Keratinocyte (primary cell): ENCODE results near the gene MIX23. TPM values are rescaled to one million over a fixed set of nuclear protein-coding genes. Genes with fewer than 3 reads are reported as not detected.

Experiments
- DNase-seq: peaks from one replicate; pipeline ENCODE4 v3.0.0-alpha.2; 2011; ENCODE audit warnings: low read depth, missing footprints, low spot score
- FAIRE-seq: peaks from 2 replicates; lab custom pipeline; 2011; peaks lifted over from hg19 to GRCh38; lab: Jason Lieb, UNC
- H2AFZ ChIP-seq: 2 replicates; pipeline ENCODE4 v1.6.0; 2012; ENCODE audit warnings: low read length, control low read depth, inconsistent platforms; ENCODE audit not compliant: control insufficient read depth
- H3K27ac ChIP-seq: 2 replicates; pipeline ENCODE4 v1.5.1; 2011; ENCODE audit warnings: low read length; ENCODE audit not compliant: control insufficient read depth, insufficient read depth
- H3K27me3 ChIP-seq: 3 replicates; pipeline ENCODE4 v1.6.0; 2011; ENCODE audit warnings: low read length; ENCODE audit not compliant: control insufficient read depth, insufficient read depth; ENCODE audit errors: extremely low read depth
- H3K36me3 ChIP-seq, 2 experiments: 2 replicates in 1 of 2; 3 replicates in 1 of 2; pipeline ENCODE4 v1.5.1; 2011; ENCODE audit warnings: low read length in 2 of 2, mild to moderate bottlenecking in 1 of 2; ENCODE audit not compliant: control insufficient read depth in 2 of 2, insufficient read depth in 2 of 2; ENCODE audit errors: extremely low read depth in 1 of 2
- H3K4me1 ChIP-seq: 3 replicates; pipeline ENCODE4 v1.5.1; 2011; ENCODE audit warnings: low read length; ENCODE audit not compliant: control insufficient read depth, insufficient read depth; ENCODE audit errors: extremely low read depth
- H3K4me2 ChIP-seq: 3 replicates; pipeline ENCODE4 v1.6.0; 2011; ENCODE audit warnings: low read depth, low read length; ENCODE audit not compliant: control insufficient read depth, insufficient read depth; ENCODE audit errors: extremely low read depth
- H3K4me3 ChIP-seq, 3 experiments: fragments of 200-600 bp in 1 of 3; sonication (generic) in 1 of 3; 2 replicates in 2 of 3; 3 replicates in 1 of 3; pipeline ENCODE4 v1.5.1; 2011 to 2016; ENCODE audit warnings: low read length in 3 of 3, mild to moderate bottlenecking in 3 of 3, control low read depth in 2 of 3, inconsistent platforms in 1 of 3, low read depth in 1 of 3, mixed read lengths in 1 of 3, mixed run types in 1 of 3, moderate library complexity in 1 of 3; ENCODE audit not compliant: control insufficient read depth in 2 of 3, insufficient read depth in 2 of 3; ENCODE audit errors: extremely low read depth in 1 of 3
- H3K79me2 ChIP-seq: 2 replicates; pipeline ENCODE4 v1.6.0; 2012; ENCODE audit warnings: low read length; ENCODE audit not compliant: control insufficient read depth, insufficient read depth
- H3K9ac ChIP-seq: 3 replicates; pipeline ENCODE4 v1.6.0; 2011; ENCODE audit warnings: low read length; ENCODE audit not compliant: control insufficient read depth, insufficient read depth; ENCODE audit errors: extremely low read depth
- H3K9me1 ChIP-seq: 3 replicates; pipeline ENCODE4 v1.6.0; 2011; ENCODE audit warnings: low read length; ENCODE audit not compliant: control insufficient read depth, insufficient read depth; ENCODE audit errors: extremely low read depth
- H3K9me3 ChIP-seq: 2 replicates; pipeline ENCODE4 v1.5.1; 2012; ENCODE audit warnings: low read depth, low read length; ENCODE audit not compliant: control insufficient read depth
- H4K20me1 ChIP-seq: 3 replicates; pipeline ENCODE4 v1.6.0; 2011; ENCODE audit warnings: low read length; ENCODE audit not compliant: control insufficient read depth, insufficient read depth; ENCODE audit errors: extremely low read depth
- EZH2 ChIP-seq: IDR thresholded peaks from one replicate; pipeline ENCODE4 v1.6.1; 2012; ENCODE audit warnings: inconsistent platforms, mild to moderate bottlenecking, low read length, moderate library complexity
- dilution Hi-C: fragments of 300-500 bp; cut with MboI; formaldehyde crosslinking; loops from one replicate; pipeline ENCODE4 v1.7.0; 2020; ENCODE audit warnings: low sequenced_read_pairs; ENCODE audit not compliant: extremely low pct_ligation_motif_present
- polyA plus RNA-seq, 5 experiments: library from polyadenylated mRNA; depleted of rRNA in 3 of 5; stranded (reverse) in 3 of 5; stranded (forward) in 1 of 5; unstranded in 1 of 5; fragments of >200 nt; gene quantifications; 1 replicate in 1 of 5; 2 replicates in 3 of 5; 3 replicates in 1 of 5; pipeline versions ENCODE4 v1.2.1 to v1.2.3, GENCODE V29; 2011 to 2012; ENCODE audit warnings: missing spikeins in 2 of 5, low read depth in 1 of 5, low replicate concordance in 1 of 5
- TF ChIP-seq, protein P1 (sequence below), 3 experiments: IDR thresholded peaks in 1 of 3; conservative IDR thresholded peaks in 1 of 3; optimal IDR thresholded peaks in 1 of 3; 2 replicates in 2 of 3; 3 replicates in 1 of 3; pipeline versions ENCODE3 to v1.5.1; 2011; ENCODE audit warnings: low read length in 3 of 3, mild to moderate bottlenecking in 3 of 3, moderate library complexity in 2 of 3, control low read depth in 1 of 3, inconsistent platforms in 1 of 3; ENCODE audit not compliant: insufficient read depth in 2 of 3; ENCODE audit errors: extremely low read depth in 1 of 3

The MIX23 gene
- polyA plus RNA-seq, 1 donor (not counting 4 experiments of a cell fraction or from before 2014, with no cell fraction given) = 36.5 TPM

DNA sequence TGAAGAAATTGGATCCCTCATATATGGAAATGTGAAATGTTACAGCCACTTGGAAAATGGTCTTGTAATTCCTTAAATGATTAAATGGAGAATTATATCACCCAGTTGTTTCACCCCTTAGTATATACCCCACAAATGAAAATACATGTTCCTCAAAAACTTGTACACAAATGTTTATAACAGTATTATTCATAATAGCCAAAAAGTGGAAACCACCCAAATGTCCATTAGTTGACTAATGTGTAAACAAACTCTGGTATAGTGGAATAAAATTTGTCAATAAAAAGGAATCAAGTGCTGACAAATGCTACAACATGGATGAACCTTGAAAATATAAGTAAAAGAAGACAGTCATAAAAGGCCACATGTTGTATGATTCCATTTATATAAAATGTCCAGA, 13.5 kb upstream of the MIX23 start:
- Histone ChIP-seq H3K9me1 (no peaks in the 10 kb centered on the region), H3K9me3 (no peaks in the 10 kb centered on the region), H3K9ac (no peak overlapping the region), H3K4me3 (no peak overlapping the region), H3K36me3 (no peaks in the 10 kb centered on the region), H2AFZ (no peak overlapping the region), H3K4me1 (peaks cover 9% of the 10 kb centered on the region), H3K27ac (no peak overlapping the region), H3K4me2 (no peak overlapping the region), H3K79me2 (no peaks in the 10 kb centered on the region), H3K27me3 (no peaks in the 10 kb centered on the region), H4K20me1 (no peaks in the 10 kb centered on the region)
- no peak for DNase-seq
- TF ChIP-seq EZH2 = no peak
- TF ChIP-seq, protein P1, sequence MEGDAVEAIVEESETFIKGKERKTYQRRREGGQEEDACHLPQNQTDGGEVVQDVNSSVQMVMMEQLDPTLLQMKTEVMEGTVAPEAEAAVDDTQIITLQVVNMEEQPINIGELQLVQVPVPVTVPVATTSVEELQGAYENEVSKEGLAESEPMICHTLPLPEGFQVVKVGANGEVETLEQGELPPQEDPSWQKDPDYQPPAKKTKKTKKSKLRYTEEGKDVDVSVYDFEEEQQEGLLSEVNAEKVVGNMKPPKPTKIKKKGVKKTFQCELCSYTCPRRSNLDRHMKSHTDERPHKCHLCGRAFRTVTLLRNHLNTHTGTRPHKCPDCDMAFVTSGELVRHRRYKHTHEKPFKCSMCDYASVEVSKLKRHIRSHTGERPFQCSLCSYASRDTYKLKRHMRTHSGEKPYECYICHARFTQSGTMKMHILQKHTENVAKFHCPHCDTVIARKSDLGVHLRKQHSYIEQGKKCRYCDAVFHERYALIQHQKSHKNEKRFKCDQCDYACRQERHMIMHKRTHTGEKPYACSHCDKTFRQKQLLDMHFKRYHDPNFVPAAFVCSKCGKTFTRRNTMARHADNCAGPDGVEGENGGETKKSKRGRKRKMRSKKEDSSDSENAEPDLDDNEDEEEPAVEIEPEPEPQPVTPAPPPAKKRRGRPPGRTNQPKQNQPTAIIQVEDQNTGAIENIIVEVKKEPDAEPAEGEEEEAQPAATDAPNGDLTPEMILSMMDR (optimal IDR thresholded peaks at IDR 0.05 in 1 of 3, IDR thresholded peaks at IDR 0.05 in 1 of 3, conservative IDR thresholded peaks at IDR 0.05 in 1 of 3; ENCODE audit: extremely low read depth in 1 of 3, insufficient read depth in 2 of 3, low read length in 3 of 3) = no peak
- dilution Hi-C loops = no loop called here
- FAIRE-seq = no peak

GRCh38 chr3:122395582-122395981, 12.6 kb upstream of the MIX23 start:
- Histone ChIP-seq H3K4me3 (no peak overlapping the region), H3K9ac (no peak overlapping the region), H2AFZ (no peak overlapping the region), H3K27me3 (no peaks in the 10 kb centered on the region), H3K27ac (no peak overlapping the region), H3K9me1 (no peaks in the 10 kb centered on the region), H3K79me2 (no peaks in the 10 kb centered on the region), H4K20me1 (no peaks in the 10 kb centered on the region), H3K36me3 (no peaks in the 10 kb centered on the region), H3K9me3 (no peaks in the 10 kb centered on the region), H3K4me2 (no peak overlapping the region), H3K4me1 (peaks cover 9% of the 10 kb centered on the region)
- FAIRE-seq = no peak
- no peak for DNase-seq
- no peak for TF ChIP-seq EZH2
- TF ChIP-seq, protein P1 (optimal IDR thresholded peaks at IDR 0.05 in 1 of 3, IDR thresholded peaks at IDR 0.05 in 1 of 3, conservative IDR thresholded peaks at IDR 0.05 in 1 of 3; ENCODE audit: extremely low read depth in 1 of 3, insufficient read depth in 2 of 3, low read length in 3 of 3) = no peak
- dilution Hi-C loops = no loop called here
